GM11168 (cell line): Measurements from ENCODE around the gene COQ2.
"Not testable (repeated sequence)": the region's sequence is repeated elsewhere in the genome, so short reads cannot be mapped to it uniquely, and the experiment has no call there.

Experiments used
- in situ Hi-C: fragments of 300-500 bp; cut with MboI; formaldehyde crosslinking; loops from one replicate; pipeline ENCODE4 v1.12.0; 2022; ENCODE audit warnings: low sequenced_read_pairs; ENCODE audit not compliant: unreplicated experiment

COQ2 gene

DNA sequence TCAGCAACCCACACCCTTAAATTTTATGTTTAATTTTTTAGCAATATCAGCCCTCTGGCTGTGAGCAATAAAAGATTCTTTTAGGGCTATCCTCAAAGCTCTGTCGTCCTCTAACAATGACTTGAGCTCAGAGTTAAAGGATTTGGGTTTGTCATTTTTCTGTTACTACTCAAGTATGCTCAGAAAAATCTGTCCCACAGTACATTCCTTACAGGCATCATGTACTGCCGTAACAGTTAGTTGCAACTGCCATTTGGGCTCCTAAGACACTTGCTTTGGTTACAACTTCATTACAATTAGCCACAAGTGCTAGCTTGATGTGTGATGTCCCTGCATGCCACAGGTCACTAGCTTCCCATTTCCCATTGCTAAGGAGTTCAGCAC is 33.2 kb downstream of the COQ2 start:
- in situ Hi-C loops, result no loop called here

DNA sequence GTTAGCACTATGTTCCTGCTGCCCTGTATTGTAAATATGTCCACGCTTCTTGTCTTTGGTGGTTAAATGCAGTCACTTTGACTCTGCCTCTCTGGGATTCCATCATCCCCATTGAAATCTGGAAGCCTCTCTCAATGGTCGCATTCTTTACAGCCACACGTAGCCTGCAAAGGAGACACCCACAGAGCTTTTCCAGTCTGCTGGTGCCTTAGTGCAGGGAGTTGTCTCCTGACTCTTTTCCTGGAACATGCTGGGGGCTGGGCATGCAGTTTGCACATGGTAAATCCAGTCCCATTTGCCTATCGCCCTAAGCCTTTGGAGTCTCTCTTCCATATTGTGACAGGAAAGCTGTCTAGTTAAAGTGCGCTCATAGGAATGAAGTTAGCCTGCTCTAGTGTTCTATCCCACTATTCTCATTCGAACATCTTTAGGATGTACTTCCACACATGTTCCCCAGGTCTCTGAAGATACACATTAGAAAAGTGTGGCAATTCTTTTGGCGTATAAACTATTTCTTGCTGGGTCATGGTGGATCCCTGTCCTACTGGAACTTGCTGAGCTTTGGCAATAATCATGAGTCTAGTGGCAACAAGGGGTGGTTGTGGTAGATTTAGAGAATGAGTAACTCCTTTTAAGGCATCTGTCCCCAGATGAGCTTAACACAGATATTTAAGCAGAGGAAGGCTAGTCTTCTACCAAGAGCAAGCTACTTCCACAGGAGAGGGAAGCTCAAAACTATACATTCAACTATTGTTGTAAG is 33.7 kb downstream of the COQ2 start:
- in situ Hi-C loops, result no loop called here

DNA sequence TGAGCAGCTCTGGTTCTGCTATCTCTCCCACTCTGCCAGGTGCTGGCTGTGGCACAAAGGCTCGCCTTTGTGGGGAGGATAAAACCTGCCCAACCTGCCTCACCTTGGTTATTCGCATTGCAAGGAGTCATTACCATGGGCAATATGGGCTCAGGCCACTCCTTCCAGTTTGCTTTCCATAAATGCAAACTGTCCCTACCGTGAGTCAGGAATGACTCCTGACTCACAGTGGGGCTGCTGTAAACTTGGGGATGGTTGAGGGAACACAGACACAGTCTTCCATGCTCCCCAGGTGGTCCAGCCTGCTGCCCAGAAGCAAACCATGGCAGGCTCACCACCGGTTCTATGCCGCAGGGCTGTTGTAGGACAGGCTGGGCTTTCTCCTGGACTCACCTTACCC is 36.1 kb downstream of the COQ2 start:
- in situ Hi-C loops, result no loop called here

DNA sequence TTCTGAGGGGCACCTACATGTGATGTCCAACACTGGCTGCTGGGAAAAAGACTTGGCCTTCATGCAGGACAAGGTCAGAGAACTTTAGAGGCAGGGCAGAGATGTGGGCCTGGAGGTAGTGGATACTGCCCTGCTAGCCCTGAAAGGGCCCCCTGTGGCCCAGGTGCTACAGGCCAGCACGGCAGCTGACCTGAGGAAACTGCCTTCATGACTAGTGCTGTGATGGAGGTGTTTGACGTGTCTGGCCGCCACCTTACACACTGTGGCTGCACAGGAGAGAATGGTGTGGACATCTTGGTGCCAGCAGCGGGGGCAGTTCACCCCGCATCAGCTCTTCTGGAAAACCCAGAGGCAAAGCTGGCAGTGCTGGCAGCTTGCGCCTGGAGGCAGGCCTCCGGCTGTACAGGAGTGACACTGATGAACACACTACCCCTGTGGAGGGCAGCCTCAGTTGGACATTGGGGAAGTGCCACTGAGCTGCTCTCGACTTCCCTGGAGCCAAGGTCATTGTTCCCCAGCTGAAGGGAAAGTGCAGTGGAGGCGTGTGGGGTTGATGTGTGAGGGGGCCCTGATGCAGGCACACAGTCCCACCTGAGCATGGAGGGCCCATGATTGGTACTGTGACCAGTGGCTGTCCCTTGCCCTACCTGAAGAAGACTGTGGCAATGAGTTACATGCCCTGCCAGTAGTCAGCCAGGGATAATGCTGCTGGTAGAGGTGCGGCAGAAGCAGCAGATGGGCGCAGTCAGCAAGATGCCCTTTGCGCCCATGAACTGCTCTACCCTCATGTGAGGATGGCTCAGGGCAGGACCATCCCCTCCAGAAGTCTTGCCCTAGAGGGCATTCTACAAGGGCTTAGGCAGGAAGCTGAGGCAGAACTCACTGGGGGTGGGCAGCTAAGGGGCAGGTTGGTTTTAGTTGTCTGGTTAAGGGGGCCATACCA is 36.9 kb downstream of the COQ2 start:
- in situ Hi-C loops, result no loop called here

DNA sequence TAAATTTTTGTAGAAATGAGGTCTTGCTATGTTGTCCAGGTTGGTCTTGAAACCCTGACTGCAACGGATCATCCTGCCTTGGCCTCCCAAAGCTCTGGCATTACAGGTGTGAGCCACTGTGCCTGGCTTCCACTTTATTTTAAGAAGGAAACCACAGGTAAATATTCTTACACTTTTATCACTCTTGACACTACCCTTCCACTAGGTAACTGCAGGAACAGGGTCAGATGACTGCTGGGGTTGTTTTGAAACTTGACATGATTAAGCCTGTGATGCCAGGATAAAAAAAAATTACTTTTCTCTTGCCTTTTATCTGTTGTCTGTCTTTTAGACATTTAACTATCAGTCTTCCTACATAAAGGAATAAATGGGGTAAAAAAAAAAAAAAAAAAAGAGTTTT is 43.5 kb downstream of the COQ2 start:
- in situ Hi-C loops, result no loop called here

DNA sequence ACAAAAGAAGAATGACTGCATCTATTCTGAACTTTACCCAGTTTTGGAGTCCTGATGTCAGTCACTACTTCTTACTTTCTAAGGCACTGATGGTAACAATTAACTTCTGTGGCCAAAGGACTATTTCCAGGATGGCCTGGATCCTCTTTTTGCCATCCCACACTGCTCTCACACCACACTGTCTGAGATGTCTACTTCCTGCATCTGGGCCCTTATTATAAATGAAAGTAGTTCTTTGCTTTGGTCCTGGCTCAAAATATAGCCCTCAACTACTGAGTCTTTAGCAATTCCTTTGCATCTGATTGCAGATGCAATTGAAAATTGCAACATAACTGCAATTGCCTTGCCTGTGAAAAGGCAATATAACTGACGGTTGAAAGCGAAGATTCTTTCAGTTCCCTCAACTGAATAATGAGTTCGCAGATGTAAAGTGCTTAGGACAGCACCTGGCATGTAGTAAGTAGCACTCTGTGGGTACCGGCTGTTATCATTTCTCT is 44.2 kb downstream of the COQ2 start:
- in situ Hi-C loops, result no loop called here

DNA sequence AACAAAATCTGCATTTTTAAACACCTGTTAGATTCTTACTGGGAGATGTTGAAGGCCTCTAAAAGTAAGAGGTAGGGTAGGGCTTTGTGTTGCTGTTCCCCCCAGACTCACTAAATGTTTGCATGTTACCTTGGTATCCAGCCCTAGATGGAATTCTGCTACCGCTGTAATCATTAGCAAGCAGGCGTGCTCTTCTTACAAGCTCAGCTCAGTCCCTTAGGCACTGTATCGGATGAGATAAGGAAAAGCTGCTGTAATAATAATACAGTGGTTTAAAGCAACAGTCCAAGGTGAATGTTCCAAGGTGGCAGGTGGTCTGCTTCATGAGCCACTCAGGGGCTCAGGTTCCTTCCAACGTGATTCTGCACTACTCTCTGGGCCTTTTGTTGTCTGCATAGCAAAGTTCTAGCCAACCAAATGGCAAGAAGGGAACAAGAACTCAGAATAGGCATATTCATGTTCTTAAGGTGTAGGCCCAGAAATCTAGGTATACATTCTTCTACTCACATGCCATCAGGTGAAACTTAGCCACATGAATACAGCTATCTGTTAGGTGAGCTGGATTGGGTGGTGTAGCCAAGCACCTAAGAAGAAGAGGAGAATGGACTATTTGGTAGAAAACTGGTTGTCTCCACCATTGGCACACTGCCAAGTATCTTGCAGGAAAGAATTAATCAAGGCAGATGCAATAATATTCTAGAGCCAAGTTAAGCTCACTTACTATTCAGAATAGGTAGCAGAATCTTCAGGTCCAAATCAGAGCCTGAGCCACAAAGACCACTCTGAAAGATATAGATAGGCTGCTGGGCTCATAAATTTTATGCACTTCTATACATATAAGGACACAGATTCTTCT is 46.0 kb downstream of the COQ2 start:
- in situ Hi-C loops, result no loop called here

DNA sequence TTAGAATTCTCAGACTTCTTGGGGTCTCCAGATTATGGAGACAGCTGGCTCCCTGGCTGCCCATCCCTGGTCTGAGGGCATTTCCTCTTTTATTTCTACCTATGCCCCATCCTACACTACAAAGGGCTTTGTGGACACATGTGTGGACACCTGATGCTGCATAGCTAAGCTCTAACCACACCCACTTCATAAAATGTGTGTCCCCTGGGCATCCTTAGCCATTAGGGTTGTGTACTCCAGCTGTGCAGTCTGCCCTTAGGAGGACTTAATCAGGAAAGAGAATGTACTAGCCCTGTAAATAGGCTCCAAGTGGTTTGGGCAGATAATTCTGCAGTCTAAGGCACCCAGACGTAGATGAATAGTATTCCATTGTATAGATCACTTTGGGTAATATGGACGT is 47.0 kb downstream of the COQ2 start:
- in situ Hi-C loops, result no loop called here

DNA sequence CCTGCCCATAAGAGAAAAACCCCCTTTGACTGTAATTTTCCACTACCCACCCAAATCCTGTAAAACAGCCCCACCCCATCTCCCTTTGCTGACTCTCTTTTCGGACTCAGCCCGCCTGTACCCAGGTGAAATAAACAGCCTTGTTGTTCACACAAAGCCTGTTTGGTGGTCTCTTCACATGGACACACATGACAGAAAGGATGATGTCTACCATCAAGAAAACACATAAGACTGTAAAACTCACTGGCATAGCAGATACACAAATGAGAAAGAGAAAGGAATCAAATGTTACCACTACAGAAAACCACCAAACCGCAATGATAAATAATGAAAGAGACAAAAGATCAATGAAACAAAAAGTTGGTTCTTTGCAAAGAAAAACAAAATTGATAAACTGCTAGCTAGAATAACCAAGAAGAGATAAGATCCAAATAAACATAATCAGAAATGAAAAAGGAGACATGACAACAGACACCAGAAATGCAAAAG is 48.9 kb downstream of the COQ2 start:
- in situ Hi-C loops, result not testable (repeated sequence)

DNA sequence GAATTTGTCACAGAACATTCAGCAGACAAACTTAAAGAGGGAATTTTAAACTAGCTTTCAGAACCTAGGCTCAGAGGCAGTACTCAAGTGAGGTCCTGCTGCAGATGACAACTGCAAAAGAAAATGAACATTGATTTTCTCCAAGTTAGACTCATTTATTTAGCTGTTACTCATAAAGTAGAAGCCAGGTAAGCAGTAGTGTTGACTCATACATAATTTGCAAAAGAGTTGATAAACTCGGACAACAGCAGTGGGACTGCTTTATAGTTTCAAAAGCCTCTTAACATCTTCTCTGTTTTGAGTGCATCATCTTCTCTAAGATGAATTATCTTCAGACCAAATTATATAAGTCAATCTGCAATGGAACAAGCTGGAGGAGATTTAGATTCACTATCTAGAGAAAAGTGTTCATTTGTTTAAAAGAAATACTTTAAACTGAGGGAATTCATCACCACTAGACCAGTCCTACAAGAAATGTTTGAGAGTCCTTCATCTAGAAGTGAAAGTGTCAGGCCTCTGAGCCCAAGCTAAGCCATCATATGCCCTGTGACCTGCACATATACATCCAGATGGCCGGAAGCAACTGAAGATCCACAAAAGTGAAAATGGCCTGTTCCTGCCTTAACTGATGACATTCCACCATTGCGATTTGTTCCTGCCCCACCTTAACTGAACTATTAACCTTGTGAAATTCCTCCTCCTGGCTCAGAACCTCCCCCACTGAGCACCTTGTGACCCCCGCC is 49.5 kb downstream of the COQ2 start:
- in situ Hi-C loops, result no loop called here

DNA sequence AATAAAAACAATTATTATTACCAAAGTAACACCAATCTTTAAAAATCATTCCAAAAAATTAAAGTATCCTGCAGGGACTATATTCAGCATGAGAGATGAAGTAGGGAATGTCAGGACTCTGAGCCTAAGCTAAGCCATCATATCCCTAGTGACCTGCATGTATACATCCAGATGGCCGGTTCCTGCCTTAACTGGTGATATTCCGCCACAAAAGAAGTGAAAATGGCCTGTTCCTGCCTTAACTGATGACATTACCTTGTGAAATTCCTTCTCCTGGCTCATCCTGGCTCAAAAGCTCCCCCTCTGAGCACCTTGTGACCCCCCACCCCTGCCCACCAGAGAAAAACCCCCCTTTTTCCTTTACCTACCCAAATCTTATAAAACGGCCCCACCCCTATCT is 50.2 kb downstream of the COQ2 start:
- in situ Hi-C loops, result not testable (repeated sequence)

DNA sequence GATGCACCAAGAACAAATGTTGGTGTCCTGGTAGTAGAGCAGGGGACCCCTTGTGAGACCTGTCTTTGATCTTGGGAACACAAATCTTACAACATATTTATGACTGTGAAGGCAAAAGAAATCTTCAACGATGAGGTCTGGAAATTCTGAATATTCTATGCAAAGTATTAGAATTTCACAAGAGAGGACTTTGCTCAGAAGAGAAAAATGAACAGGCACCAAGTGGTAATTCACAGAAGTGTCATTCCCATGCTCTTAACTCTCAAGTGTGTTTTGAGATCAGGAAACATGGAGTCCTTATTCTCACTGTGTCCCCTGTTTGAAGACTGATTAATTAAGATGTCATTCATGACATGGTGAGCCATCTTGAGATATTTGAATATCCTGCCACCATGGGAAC is 52.5 kb downstream of the COQ2 start:
- in situ Hi-C loops, result no loop called here

DNA sequence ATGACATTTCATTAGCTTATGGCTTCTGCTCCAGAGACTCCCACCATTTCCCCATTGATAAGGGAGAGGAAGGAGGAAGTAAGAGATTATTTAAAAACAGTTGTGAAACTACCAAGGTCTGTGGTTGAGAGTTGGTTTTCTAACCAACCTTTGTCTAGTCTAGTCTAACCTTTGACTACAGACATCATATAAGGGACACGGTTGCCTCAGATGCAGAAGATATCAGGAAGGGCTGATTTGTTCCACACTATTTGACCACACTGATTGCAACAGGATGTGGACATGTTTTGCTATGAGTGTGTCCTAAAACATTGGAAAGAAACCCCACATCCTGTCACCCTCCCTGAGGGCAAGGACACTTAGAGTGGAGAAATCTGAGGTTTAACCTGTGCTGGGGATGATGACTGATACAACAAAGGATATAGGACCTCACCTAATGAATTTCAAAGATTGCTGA is 53.0 kb downstream of the COQ2 start:
- in situ Hi-C loops, result no loop called here

DNA sequence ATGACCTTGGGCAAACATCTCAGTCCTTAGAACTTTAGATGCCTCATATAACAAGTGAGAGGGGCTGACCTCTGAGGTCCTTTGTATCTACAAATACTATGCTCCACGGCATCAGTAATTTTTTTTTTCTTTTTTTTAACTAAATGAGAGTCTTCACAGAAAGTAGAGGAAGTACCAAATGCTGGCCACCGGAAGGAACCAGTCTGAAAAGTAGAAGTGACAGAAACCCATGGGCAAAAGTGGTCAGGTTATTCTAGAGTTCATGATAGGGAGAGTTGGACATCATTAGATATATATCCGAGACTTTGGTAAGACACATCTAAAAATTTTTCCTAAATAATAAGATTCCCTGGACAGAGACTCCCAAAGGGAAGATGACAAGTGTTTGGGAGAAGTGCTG is 53.7 kb downstream of the COQ2 start:
- in situ Hi-C loops, result no loop called here

DNA sequence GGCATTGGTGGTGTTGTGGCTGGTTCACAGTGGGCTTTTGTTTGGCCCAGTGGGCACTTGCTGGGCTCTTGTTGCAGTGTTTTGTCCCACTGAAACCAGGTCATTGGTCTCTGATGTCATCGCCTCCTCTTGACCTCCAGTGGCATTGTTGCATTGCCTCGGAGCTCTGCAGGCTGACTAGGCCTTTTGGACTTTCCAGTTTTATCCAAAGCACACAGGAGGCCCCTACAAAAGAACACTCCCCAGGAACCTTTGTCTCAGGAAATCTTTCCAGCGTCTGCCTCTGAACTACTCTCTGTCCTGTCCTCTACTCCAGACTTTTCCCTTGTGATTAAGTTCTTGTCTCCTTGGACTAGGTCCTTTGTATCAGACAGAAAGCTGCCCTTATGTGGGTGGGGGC is 54.8 kb downstream of the COQ2 start:
- in situ Hi-C loops, result no loop called here

DNA sequence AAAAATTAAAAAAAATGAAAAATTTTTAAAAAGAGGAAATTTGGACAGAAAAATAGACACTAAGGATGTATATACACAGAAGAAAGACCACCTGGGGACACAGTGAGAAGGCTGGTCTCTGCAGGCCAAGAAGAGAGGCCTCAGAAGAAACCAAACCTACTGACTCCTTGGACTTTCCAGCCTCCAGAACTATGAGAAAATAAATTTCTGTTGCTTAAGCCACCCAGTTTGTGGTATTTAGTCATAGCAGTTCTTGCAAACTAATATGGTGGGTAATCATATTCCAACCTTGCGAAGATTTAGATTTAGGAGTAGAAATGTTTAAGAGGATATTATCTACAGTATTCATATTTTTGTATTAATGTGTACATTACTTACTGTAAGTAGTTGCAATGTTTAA is 56.4 kb downstream of the COQ2 start:
- in situ Hi-C loops, result no loop called here

DNA sequence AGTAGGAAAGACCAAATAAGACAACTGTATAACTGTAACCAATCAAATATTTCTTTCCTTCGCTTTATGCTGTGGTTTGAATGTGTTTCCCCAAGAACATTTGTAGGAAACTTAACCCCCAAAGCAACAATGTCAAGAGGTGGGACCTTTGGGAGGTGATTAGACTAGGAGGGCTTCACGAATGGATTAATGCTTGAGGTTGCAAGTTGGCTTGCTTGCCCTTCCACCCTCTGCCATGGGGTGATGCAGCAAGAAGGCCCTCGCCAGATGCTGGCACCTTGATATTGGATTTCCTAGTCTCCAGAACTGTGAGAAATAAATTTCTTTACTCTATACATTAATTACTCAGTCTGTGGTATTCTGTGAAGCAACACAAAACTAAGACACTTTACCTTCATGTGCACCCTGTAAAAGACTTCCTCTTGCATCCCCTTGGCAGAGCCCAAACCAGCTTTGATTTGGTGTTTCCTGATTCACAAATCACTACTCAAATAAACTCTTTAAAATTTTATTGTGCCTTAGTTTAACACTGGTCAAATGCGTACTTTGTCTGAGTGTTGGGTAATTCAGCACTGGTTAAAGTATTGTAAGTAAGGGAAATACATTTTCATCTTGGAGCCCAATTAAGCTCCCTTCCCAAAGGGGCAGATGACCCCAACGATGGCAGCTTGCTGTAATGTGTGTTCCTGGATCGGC is 59.9 kb downstream of the COQ2 start:
- in situ Hi-C loops, result no loop called here

DNA sequence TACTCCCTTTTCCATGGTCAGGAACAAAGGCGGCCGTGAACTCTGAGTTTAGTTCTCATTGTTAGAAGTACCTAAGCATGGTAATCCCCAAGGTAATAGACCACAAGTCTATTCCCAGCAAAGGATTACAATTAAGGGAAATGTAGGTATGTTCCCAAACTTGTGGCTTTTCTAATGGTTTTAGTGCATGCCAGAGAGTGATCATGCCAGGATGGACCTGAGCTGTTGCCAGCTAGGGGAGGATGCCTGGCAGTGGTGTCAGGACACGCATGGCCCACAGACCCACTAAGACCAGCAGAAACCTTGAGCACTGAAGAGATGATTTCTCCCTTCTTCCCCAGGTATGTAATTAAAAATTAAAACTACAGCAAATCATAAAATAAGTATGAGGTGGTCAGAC is 60.8 kb downstream of the COQ2 start:
- in situ Hi-C loops, result no loop called here

DNA sequence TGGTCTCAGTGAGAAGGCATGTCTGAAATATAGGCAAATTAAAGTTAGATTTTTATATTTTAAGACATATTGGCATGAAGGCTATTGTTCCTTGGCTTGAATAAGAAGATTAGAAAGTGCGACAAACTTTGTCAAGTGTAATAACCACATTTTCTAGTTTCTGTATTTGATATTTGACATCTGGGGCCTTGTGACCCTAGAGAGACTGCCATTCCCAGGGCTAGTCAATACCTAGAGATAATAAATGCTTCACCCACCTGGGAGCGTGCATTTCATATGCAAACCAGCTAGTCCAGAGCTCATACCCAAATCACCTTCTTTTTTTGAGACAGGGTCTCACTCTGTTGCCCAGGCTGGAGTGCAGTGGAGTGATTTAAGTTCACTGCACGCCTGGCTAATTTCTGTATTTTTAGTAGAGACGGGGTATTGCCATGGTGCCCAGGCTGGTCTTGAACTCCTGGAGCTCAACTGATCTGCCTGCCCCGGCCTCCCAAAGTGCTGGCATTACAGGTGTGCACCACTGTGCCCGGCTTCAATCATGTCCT is 62.6 kb downstream of the COQ2 start:
- in situ Hi-C loops, result no loop called here
